Upper lobe of right lung (tissue), 1 donor: ENCODE measurements around the gene LAMTOR2. TPM values are rescaled to one million over a fixed set of nuclear protein-coding genes. Genes with fewer than 3 reads are reported as not detected.
A peak's percentile ranks its signal among the peaks of the same experiment; 100 is the strongest.

Experiments
- ATAC-seq: fragments of 200-7000 bp; cut with Tn5 transposase; one replicate; pipeline ENCODE4 v1.9.1; 2020; ENCODE audit warnings: mild to moderate bottlenecking, moderate library complexity
- DNase-seq: peaks from one replicate; pipeline ENCODE4 v3.0.0-alpha.2; 2020
- H3K27ac ChIP-seq: fragments of 200-600 bp; one replicate; pipeline ENCODE4 v1.8.0; 2022
- H3K27me3 ChIP-seq: fragments of 200-600 bp; one replicate; pipeline ENCODE4 v1.8.0; 2022; ENCODE audit warnings: mild to moderate bottlenecking
- H3K36me3 ChIP-seq: fragments of 200-600 bp; one replicate; pipeline ENCODE4 v1.8.0; 2022
- H3K4me1 ChIP-seq: fragments of 200-600 bp; one replicate; pipeline ENCODE4 v1.8.0; 2022
- H3K4me3 ChIP-seq: fragments of 200-600 bp; one replicate; pipeline ENCODE4 v1.8.0; 2022; ENCODE audit warnings: mild to moderate bottlenecking
- H3K9me3 ChIP-seq: fragments of 200-600 bp; one replicate; pipeline ENCODE4 v1.8.0; 2022
- intact Hi-C: fragments of 100-400 bp; cut with DNase I; formaldehyde crosslinking; loops from one replicate; pipeline ENCODE4 v1.11.0; 2022
- total RNA-seq: library from RNA; stranded (reverse); fragmentation: NEBNext Ultra II Directional; extraction: Animal tissue kit (Norgen Biotek cat#: 25700); gene quantifications from one replicate; pipeline ENCODE4 v1.2.1, GENCODE V29; 2021
- TF ChIP-seq, protein P1 (sequence below): fragments of 200-600 bp; IDR thresholded peaks from one replicate; pipeline ENCODE4 v1.8.0; 2022; ENCODE audit warnings: antibody characterized with exemption
- donor health status: DM: no; HTN: yes; CAD: no; lungs with severe emphysema.

The LAMTOR2 gene
- total RNA-seq, 1 donor from 2014 or later, result 49.7 TPM

DNA sequence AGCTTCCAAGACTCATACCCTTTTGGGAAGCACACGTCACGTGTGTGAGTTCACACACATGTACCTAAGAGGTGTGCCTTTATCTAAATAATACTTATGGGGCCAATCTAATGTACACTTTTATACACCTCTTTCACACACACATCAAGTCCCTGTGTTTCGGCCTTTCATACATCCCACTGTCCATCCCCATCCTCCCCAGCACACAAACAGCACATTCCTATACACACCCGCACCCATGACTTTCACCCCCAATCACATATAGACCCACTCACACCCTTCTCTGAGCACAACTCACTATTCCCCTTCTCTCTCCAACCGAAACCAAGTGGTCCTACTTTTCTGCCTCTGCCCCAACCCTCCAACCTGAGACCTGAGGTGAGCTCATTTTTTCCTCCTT is 24.1 kb downstream of the LAMTOR2 start:
- Histone ChIP-seq H3K9me3 (no peaks in the 10 kb centered on the region), H3K4me3 (no peak overlapping the region), H3K36me3 (no peaks in the 10 kb centered on the region), H3K27ac (no peak overlapping the region), H3K4me1 (peaks cover 26% of the 10 kb centered on the region), H3K27me3 (no peaks in the 10 kb centered on the region)
- intact Hi-C loops, result no loop called here
- TF ChIP-seq, protein P1, sequence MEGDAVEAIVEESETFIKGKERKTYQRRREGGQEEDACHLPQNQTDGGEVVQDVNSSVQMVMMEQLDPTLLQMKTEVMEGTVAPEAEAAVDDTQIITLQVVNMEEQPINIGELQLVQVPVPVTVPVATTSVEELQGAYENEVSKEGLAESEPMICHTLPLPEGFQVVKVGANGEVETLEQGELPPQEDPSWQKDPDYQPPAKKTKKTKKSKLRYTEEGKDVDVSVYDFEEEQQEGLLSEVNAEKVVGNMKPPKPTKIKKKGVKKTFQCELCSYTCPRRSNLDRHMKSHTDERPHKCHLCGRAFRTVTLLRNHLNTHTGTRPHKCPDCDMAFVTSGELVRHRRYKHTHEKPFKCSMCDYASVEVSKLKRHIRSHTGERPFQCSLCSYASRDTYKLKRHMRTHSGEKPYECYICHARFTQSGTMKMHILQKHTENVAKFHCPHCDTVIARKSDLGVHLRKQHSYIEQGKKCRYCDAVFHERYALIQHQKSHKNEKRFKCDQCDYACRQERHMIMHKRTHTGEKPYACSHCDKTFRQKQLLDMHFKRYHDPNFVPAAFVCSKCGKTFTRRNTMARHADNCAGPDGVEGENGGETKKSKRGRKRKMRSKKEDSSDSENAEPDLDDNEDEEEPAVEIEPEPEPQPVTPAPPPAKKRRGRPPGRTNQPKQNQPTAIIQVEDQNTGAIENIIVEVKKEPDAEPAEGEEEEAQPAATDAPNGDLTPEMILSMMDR, result no peak
- ATAC-seq (no peak), DNase-seq (no peak)

DNA sequence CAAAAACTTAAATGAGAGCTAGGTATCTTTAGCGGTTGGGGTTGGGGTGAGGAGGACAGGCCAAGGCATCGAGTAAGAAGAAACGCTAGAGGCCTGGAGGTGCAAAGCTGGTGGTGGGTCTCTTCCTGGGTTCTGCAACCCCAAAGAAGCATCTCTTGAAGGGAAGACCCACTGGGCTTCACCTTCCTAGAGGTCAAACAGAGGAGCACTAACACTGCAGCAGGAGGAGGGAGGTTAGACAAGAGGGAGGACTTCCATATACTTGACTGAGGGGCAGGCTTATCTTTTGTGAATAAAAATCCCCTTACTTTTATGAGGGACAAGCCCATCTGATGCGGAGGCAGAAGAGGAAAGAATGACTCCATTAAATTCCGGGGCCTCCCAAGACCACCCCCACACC is 25.2 kb downstream of the LAMTOR2 start:
- no peaks in the 10 kb centered on the region for H3K27me3 ChIP-seq
- DNase-seq (no peak), ATAC-seq (no peak)
- H3K4me1 ChIP-seq, result peaks cover 29% of the 10 kb centered on the region
- intact Hi-C loops, result no loop called here
- H3K9me3 ChIP-seq, result no peaks in the 10 kb centered on the region
- TF ChIP-seq, protein P1, result no peak
- H3K36me3 ChIP-seq, result no peaks in the 10 kb centered on the region
- no peak overlapping the region for H3K27ac ChIP-seq
- H3K4me3 ChIP-seq, result no peak overlapping the region

DNA sequence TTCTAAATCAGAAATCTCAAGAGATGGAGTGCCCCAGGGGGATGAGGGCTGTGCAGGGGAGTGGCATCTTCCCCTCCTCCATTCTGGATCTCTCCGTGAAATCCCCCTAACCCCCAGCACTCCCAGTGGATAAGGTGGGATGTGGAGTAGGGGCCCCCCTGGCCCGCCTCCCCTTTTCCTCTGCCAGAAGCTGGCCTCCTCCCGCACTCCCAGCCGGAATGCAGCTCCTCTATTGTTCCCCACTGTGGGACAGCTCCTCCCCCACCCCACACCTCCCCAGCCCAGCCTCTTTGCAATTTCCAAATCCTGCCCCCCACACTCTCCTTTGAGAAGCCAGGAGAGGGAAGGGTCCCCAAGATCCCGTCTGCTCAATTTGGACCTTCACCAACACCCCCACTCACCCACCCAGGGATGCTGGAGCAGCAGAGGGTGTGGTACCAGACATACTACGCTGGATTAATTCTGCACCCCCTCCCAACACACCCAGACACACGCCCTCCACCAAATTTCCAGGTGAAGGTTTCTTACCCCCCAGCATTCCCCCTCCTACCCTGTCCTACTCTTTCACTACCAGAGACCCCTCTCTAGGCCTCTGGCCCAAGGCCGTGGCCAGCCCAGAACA is 25.8 kb downstream of the LAMTOR2 start:
- intact Hi-C loops, result no loop called here
- no peak for DNase-seq
- Histone ChIP-seq H3K27me3 (no peaks in the 10 kb centered on the region), H3K4me3 (no peak overlapping the region), H3K4me1 (peaks cover 27% of the 10 kb centered on the region), H3K27ac (no peak overlapping the region), H3K36me3 (no peaks in the 10 kb centered on the region), H3K9me3 (no peaks in the 10 kb centered on the region)
- TF ChIP-seq, protein P1, result no peak
- ATAC-seq, result no peak

DNA sequence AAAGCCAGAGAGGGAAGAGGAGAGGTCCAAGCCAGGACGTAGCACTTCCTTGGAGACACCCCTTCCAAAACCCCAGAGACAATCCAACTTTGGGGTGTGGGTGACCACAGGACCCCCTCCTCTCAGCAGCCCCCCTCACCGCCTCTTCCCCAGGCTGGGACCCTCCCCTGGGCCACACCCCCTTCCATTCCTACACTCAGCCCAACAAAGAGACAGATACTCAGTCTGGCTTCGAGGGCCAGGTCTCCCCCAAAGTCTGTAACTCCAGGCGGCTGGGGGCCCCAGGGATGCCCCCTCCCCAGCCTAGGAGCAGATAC is 26.2 kb downstream of the LAMTOR2 start:
- Histone ChIP-seq H3K36me3 (no peaks in the 10 kb centered on the region), H3K27me3 (no peaks in the 10 kb centered on the region), H3K4me3 (no peak overlapping the region), H3K4me1 (peaks cover 22% of the 10 kb centered on the region), H3K27ac (no peak overlapping the region), H3K9me3 (no peaks in the 10 kb centered on the region)
- TF ChIP-seq, protein P1, result no peak
- DNase-seq, result no peak
- ATAC-seq, result no peak
- intact Hi-C loops, result no loop called here

DNA sequence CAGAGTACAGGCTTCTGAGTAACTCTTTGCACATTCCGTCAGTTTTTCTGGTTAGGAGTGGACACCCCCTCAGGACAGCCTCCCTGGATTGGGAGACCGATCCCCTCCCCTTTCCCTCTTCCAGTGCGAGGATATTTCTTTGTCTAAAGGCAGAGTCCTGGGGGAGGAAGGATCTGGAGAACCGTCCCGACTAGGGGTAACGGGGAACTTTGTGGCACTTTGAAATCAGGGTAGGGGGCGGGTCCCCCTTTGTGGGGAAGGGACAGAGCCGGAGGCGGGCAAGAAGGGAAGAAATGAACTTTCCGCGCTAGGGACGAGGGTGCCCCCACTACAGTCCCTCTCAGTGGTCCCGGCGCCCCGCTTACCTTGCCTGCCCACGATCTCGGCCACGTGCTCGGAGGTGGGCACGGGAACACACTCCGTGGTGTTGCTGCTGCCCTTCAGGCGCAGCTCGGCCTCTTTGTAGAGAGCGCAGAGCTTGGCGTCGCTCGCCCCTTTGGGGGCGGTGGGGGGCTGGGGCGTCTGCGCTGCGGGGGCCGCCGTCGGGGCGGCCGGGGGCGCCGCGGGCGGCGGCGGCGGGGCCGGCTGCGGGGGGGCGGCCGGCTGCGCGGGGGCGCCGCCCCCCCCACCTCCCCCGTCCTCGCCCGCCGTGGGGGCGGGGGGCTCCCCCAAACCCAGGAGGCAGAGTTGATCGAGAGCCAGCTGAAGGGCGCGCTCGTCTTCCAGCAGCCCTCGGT is 26.8 kb downstream of the LAMTOR2 start:
- Histone ChIP-seq H3K9me3 (no peaks in the 10 kb centered on the region), H3K27me3 (no peaks in the 10 kb centered on the region), H3K27ac (no peak overlapping the region), H3K36me3 (no peaks in the 10 kb centered on the region), H3K4me3 (peak overlapping the region; percentile 77), H3K4me1 (peaks cover 19% of the 10 kb centered on the region)
- intact Hi-C loops, result no loop called here
- DNase-seq (no peak), ATAC-seq (no peak)
- TF ChIP-seq, protein P1, result no peak
